Measurements from ENCODE around the gene PPFIBP1.

The PPFIBP1 gene

DNA sequence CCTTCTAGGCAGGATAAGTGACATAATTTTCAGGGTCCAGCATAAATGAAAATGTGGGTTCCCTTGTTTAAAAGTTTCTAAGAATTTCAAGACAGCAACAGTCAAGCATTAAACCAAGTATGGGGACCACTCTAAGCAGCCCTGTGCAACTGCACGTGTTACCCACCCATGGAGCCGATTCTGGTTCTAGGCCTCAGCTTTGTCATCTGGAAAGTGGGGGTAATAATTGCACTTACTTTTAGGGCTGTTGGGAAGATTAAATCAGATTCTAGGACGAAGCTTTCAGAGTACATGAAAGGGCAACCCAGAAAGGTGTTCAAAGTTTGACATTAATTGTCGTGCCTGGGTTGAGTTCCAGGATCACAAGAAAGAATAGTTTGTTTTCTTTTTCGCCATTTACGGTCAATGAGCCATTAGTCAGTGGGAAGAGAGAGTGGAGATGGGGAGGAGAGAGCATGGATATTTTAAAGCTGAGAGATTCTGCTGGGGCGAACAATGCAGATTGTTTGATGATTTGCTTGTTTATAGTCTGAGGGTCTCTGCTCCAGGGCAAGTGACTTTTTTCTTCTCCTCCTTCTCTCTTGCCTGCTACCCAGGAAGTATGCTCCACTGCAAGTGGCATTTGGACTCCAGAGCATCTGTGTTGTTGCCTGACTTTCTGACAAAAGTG is 10.7 kb upstream of the PPFIBP1 start:
- no peak for DNase-seq (ENCODE audit: low read depth)

DNA sequence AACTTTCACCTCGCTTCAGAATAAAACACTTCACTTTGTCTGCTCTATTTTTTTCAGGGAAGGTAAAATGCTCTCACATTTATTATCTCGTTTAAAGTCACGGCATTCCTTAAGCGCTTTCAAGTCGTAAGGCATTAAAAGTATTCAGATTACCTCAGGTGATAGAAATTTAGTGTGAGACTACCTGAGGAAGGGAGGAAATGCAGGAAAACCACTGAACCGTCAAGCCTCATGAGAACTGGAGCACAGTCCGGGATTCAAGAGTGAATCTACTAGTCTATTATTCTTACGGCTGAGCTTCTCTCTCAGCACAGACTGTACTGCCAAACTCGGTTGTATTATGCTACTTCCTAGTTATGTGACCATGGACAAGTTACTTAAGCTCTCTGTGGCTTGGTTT is 8.3 kb upstream of the PPFIBP1 start:
- no peak for DNase-seq (ENCODE audit: low read depth)

DNA sequence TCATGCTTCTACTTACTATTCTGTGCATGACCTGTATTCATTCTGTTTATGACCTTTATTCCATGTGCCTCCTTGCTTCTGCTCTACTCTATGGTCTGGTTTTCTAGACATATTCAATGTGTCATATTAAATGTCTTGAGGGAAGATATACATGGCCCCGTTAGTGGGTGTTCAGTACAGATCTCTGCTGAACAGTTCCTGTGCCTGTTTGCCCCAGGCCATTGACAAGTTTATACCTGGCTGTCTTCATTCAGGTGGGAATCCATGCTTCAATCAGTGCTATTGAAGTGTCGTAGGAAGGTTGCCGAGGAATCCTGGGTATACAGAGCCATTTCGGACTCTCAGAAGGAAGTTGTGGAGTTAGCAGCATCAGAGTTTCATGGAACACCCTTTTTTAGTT is 7.4 kb upstream of the PPFIBP1 start:
- DNase-seq (ENCODE audit: low read depth): no peak

DNA sequence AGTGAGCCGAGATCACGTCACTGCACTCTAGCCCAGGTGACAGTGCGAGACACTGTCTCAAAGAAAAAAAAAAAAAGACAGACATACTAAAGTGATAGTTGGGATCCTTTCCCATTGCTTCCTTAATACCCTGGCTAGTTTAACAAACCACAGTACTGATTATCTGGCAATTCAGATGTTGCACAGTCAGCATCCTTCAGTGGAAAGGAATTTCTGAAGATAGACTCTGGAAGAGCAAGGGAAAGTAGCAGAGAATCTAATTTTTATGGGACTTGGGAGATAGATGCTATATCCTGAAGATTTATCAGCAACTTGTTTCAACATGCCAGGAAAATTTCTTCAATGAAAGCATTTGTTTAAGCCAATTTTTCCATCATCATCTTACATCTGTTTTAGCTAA is 6.5 kb upstream of the PPFIBP1 start:
- no peak for DNase-seq (ENCODE audit: low read depth)

DNA sequence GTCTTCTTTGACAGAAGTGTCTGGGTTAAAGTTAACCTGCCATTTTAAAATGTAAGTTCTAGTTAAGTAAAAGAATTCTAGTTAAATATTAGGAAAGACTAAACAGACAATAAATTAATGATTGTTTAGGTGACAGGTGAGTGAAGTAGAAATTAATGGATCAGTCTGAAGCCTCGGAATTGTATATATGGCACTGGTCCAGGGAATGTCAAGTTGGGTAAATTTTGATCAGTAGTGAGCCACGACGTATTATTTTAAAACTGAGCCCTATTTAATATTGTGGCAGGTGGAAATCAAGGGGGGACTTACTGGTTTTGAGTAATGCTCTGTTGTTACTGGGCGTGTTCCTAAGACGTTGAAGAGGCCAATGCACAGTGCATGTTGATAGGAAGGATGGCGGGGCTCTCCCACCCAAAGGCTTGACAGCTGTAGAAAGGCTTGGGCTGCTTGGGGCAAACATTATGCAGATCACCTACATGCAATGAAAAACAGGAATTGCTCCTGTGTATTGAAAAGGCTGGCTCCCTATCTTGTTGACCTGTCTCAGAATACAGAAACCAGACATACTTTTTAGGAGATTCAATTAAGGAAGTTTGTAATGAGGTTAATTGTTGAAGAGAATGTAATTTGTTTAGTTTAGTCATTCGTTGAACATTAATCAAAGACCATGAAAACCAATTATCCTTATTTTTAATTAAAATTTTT is 5.9 kb upstream of the PPFIBP1 start:
- no peak for DNase-seq (ENCODE audit: low read depth)

DNA sequence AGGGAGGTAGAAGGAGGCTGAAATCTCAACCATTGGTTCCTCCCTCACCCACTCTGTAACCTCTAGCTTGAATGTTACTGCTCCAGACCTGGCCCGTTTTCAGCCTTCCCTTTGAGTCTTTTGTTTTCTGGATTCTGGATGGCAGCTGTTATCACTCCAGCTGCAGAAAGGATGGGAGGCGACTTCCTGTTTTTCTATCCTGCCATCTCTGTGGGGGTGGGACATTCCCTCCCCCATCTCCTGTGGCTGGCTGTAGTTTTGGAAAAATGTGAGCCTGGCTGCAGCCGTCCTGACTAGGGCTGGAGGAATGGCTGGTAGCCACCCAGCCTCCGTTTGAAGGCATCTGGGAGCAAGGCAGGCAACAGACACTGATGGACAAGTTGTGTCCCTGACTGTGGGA is 2.9 kb upstream of the PPFIBP1 start:
- no peak for DNase-seq (ENCODE audit: low read depth)

DNA sequence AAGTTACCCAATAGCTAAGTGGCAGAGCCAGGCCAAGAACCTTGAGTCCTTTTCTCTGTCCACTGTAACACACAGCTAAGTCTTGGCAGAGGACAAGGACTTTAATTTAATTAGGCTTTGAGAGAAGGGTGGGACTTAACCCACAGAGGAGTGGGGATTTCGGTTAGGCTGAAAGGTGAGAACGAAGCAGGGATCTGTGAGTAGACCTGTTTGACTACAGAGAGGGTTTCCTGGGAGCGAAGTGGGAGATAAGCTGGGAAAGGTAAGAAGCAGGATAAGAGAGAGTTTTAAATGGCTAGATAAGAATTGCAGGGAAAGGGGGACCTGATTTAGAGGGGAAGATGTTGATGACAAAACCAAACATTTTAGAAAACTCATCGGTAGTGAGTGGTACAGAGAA is 2.0 kb upstream of the PPFIBP1 start:
- no peak for DNase-seq (ENCODE audit: low read depth)

DNA sequence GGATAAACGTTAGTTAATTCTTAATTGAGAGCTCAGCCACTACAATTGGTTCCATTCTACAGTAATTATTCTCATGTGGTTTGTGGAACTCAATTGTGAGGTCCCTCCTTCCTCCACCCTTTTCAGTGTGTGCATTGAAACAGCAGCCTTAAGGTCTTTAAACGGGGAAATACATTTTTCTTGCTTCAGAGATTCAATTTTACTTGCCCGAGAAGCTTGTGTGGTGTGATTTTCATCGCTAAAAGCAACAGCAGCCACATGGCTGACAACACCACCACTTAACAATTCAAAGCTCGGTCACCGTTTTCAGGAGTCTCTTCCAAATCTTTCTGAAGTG is 733 bp upstream of the PPFIBP1 start:
- no peak for DNase-seq (ENCODE audit: low read depth)

DNA sequence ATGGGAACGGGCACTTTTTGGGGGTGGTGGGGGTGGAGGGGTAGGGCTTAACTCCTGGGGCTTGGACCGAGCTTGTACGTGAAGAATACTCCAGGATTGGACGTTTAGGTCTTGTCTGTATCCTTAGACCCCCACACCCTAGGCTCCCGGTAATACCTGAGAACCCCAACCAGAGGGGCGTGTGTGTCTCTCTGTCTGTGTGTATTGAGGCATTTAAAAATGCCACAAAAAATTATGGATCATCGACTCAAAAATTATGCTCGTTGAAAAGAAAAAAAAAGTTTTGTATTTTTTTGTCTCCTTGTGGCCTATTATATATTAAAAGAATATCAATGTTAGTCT is 459 bp downstream of the PPFIBP1 start:
- no peak for DNase-seq (ENCODE audit: low read depth)

DNA sequence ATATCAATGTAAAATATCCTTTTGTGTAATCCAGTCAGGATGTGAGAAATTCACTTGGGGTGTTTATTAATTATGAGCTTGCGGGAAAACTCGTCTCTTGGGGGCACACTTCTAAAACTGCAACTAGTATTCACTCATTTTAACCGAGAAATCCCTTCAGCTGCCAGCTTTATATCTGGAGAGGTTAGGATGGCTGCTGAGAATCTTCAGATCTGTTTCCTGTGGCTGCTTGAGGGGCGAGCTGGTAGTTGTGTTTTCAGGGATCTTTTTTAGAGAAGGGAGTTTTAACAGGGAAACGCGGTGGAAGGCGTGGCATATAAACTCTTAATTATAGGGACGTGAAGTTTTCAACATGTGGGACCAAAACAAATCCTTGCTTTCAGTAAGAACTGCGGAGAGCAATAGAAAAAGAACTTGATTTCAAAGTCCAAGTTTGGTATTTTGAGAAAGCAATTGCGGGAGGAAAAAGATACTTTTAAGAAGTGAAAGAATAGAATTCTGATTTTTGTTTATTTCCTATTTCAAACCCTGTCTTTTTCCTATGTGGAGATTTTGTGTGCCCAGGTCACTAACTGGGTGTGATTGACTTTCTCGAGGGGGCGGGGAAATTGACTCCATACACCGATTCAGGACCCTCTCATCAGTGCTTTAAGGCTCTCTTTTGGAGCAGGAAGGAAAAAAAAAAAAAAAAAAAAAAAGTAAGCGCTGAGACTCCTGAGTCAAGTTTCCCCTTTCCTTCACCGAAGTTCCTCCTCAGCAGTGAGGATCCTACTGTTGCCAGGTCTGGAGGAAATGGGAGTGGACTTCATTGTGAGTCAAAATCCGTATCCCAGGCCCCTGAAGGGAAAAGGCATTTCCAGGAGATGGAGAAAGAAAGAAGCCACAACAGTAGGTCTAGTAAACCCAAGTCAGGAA is 1.1 kb downstream of the PPFIBP1 start:
- DNase-seq (ENCODE audit: low read depth): no peak

DNA sequence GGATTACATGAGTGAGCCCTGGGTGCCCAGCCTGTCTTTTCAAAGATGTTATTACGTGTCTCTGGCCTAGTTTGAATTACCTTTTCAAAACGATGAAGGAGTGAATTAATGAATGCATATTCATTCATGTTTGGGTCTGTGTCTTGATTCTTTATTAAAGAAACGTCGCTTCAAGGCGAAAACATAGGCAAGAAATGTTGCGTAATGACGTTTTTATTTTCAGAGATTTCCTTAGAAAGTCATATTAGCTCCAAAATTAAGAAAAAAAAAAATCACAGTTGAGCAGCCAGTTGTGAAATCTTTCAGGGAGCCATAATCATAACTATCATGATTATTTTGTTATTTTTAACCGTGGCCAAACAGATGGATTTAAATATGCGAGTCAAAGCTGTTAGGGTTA is 3.5 kb downstream of the PPFIBP1 start:
- DNase-seq (ENCODE audit: low read depth): no peak

DNA sequence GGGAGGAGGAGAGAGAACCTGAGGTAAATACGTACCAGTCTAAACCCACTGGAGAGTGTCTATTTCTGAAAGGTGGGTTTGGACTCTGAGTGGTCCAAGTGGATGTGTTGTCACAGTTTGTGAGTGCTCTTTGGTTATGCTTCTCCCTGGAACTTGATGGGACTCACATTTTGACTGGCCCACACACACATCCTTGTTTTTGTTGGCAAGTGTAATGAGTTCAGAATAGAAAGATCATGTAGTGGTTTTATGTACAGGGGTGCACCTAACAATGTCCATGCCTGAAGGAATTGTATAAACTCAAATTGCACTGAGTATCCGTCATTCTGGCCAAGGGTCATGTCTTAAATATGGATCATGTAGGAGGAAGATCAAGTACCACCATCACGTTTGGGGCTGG is 4.8 kb downstream of the PPFIBP1 start:
- no peak for DNase-seq (ENCODE audit: low read depth)

DNA sequence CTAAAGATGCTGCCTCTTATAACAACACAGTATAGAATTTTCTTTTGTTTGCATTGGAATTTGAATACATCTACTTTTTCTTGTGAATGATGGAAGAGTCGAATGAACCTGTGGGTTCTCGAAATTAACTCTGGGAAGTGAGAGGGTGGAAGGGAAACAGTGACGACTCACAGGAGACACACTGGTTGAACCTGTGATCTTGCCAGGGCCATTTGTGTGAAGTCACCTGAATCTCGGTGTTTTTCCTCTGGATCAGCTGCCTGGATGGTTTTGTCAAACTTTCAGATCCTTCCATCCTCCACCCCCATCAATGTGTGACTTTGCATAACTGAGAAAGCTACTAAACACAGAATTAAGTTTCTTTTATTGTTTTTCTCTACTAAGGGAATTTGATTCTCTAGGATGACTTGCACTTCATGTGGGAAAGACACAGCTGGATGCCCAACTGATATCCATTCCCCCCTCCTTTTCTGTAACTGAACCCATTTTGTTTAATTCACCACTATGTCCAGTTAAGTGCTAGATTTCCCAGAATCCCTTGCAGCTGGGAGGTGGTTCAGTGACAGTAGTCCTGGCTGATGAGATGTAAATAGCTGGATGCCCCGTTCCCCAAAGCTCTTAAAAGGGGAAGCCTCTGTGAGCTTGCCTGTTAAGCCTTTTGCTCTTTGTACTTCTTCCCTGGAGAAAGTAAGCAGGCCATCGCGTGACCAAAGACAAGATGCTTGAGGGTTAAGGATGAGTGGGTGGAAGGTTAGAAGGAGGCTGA is 6.3 kb downstream of the PPFIBP1 start:
- no peak for DNase-seq (ENCODE audit: low read depth)

DNA sequence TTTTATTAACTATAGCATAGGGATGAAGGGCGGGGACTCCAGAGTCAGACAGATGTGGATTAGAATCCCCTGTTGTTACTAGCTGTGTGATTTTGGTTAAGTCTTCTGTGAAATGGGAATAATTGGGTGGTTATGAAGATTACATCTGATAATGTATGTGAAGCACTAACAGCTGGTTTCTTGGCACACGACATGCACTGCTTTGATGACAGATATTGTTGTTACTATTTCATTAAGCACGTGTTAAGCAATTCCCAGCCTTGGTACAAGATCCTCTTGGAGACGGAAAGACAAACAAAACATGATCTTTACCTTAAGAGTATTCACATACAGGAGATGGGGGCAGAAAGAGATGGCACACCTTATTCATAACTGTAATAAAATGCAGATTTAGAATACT is 7.9 kb downstream of the PPFIBP1 start:
- DNase-seq (ENCODE audit: low read depth): no peak

DNA sequence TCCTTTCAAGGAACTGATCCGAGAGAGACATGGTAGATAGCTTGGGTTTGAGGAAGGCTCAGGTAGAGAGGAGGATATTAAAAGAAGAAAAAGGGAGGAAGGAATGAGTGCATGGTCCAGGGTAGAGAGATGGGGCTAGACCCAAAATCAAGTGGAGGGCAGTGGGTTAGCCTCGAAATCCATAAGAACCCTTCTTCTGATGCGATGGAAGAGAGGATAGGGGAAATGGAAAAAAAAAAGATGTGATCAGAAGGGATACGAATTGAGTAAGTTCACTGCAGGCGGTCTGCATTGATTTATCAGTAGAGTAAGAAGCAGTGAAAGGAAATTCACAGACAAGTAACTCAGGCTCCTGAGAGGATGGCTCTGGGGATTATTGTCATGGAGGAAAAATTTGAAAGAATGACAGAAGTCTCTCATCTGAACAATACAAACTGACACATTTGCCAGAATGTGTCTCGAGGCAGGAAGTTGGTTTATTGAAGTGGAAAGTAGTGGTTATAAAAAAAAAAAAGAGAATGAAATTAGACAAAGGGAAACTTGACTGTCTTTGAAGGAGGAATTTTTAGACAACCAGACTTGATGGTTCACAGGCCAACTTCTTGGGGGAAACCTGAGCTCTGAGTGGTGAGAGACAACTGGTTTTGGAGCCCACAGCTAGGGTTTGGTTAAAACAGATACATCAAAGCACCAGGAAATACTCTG is 10.2 kb downstream of the PPFIBP1 start:
- no peak for DNase-seq (ENCODE audit: low read depth)

DNA sequence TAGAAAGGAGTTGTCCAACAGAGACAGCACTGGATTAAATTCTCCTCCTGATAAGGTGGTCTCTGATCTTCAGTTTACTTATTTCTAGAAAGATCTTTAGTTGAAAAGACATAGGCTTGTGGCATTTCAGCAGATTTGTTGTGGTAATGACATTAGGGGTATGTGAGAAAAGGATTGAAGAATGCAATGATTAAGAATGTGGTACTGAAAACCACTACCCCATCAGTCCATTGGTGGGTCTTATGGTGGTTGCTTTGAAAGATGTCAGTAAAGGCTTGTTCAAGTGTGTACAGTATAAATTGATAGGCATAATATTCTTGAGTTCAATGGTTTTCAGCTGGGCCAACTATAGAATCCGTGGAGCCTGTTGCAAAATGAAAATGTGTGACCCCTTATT is 10.8 kb downstream of the PPFIBP1 start:
- DNase-seq (ENCODE audit: low read depth): no peak

DNA sequence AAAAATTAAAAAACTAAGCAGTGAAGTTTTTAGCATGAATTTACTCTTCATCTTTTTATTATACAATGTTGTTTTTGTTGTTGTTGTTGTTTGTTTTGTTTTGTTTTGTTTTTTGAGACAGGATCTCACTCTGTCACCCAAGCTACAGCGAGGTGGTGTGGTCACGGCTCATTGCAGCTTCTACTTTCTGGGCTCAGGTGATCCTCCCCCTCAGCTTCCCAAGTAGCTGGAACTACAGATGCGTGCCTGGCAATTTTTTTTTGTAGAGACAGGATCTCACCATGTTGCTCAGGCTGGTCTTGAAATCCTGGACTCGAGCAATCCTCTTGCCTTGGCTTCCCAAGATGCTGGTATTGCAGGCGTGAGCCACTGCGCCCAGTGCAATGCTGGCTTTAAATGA is 11.3 kb downstream of the PPFIBP1 start:
- no peak for DNase-seq (ENCODE audit: low read depth)

DNA sequence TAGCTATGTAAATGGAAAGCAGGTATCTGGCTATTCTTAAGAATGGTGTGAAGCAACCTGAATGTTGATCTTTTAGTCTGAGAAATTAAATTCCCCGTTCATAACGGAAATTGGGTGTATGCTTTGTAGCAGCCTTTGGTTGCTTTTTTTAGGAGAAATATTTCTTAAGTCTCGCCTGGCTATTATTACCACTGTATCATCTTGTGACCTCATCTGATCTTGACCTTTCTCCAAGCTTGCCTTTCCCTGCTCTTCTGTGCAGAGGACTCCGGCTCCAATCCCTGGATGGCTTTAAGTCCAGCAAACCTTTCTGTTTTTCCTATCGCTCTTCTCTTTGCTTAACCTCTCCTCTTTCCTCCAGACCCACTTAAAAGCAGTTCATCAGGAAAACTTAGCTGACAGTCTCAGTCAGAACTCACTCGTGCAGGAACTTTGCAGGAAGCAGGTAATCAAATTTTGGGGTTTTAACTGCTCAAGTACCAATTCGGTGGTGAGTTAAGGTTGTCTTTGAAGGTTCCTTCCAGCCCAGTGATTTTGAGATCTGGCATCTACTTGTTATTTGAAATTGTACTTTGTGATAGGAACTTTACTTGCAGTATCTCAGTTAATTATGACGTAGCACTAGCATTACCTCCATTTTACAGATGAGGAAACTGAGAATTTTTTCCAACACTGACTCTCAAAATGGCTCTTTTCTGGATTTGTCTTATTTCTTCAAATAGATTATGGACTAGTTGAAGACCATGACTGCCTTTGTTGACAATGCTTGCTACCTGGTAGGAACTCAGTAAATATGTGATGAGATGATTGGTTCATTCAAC is 14.1 kb downstream of the PPFIBP1 start:
- no peak for DNase-seq (ENCODE audit: low read depth)

DNA sequence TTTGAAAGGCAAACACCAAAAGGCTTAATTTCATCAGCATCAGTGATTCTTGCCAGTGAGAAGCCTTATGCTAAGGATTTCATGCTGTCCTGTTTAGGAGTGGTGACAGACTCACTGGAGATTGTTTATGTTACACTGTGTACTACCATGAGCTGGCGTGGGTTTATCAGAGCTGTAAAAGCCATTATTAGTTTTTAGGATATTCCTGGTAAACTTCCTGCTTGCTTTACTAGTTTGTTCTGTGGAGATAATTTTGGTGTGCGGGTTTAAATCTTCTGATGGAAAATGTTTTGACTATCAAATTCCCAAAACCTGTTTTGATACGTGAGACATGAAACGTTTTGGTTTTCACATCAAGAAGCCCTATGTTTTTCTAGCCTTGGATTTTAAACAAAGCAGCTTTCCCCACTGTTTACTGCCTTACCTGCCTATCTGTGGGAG is 15.2 kb downstream of the PPFIBP1 start:
- no peak for DNase-seq (ENCODE audit: low read depth)

DNA sequence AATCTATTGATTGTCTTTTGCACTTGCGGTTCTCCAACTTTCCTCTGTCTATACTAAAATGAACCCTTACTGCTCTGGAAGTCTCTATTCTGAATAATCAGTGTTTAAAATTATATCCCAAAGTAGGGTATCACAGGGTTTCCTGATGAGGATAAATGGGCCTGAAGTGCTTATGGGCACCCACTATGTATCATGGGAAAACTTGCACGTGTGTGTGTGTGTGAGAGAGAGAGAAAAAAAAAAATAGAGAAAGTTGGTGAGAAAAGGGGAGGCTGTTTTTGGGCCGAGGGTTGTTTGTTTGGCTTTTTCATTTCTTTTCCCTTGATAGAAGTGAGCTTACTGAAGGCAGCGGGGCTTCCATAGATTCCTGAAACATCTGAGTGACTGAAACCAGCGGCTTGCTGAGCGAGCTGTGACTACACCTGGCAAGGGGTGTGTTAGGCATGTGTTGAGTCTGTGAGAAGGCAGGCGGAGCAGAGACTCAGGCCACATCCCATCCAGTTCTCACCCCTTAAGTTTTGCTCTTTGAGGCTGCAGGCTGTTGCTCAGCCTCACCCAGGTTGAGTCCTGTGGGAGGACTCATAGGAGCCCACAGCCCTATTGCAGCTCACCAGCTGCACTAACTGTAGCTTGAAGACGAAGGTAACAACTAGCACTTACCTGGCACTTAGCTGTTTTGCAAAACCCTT is 17.2 kb downstream of the PPFIBP1 start:
- DNase-seq (ENCODE audit: low read depth): no peak
